PC-3 (cell line): ENCODE data around the gene TTC8. TPM values are rescaled to one million over a fixed set of nuclear protein-coding genes. Genes with fewer than 3 reads are reported as not detected.

ENCODE experiments used
- ATAC-seq: fragments of 200-7000 bp; cut with Tn5 transposase; 2 replicates; pipeline ENCODE4 v1.9.1; 2020; ENCODE audit warnings: mild to moderate bottlenecking, moderate library complexity
- BruUV-seq: library from RNA; stranded (reverse); fragments of 400-500 nt; replicated peaks from 2 replicates; lab custom pipeline; 2021; lab: Mats Ljungman, UMichigan
- CTCF ChIA-PET: fragments of 300-600 bp; sonication (Branson Sonifier 250); formaldehyde crosslinking; loops from one replicate; lab custom pipeline; 2022; ENCODE audit warnings: antibody characterized with exemption; lab: Charles Lee
- POLR2A ChIA-PET: fragments of 300-600 bp; sonication (Branson Sonifier 250); formaldehyde crosslinking; loops from one replicate; lab custom pipeline; 2022; ENCODE audit warnings: antibody characterized with exemption; ENCODE audit not compliant: unreplicated experiment; lab: Charles Lee
- DNase-seq: peaks from one replicate; pipeline ENCODE4 v3.0.0-alpha.2; 2015
- H2AFZ ChIP-seq: fragments of 300-600 bp; sonication (generic); 2 replicates; pipeline ENCODE4 v1.6.0; 2016; ENCODE audit warnings: antibody characterized with exemption, low read length
- H3F3A ChIP-seq: fragments of 300-600 bp; sonication (generic); one replicate; pipeline ENCODE4 v1.6.0; 2017; ENCODE audit warnings: antibody characterized with exemption, low read length, control low read depth, mild to moderate bottlenecking; ENCODE audit not compliant: unreplicated experiment
- H3K27ac ChIP-seq: fragments of 300-600 bp; sonication (generic); 2 replicates; pipeline ENCODE4 v1.5.1; 2016; ENCODE audit warnings: mild to moderate bottlenecking, low read length
- H3K27me3 ChIP-seq: fragments of 300-600 bp; sonication (generic); 2 replicates; pipeline ENCODE4 v1.6.1; 2016; ENCODE audit warnings: low read length, mixed read lengths
- H3K36me3 ChIP-seq: fragments of 300-600 bp; sonication (generic); 2 replicates; pipeline ENCODE4 v1.6.1; 2016; ENCODE audit warnings: low read depth, mixed run types, low read length, mixed read lengths
- H3K4me1 ChIP-seq: fragments of 300-600 bp; sonication (generic); 2 replicates; pipeline ENCODE4 v1.5.1; 2016; ENCODE audit warnings: low read length; ENCODE audit not compliant: insufficient read depth
- H3K4me2 ChIP-seq: fragments of 300-600 bp; sonication (generic); 2 replicates; pipeline ENCODE4 v1.6.0; 2016; ENCODE audit warnings: low read length
- H3K4me3 ChIP-seq: fragments of 300-600 bp; sonication (generic); 2 replicates; pipeline ENCODE4 v1.5.1; 2016; ENCODE audit warnings: mild to moderate bottlenecking, low read length, mixed read lengths
- H3K79me2 ChIP-seq: fragments of 300-600 bp; sonication (generic); 2 replicates; pipeline ENCODE4 v1.6.1; 2017; ENCODE audit warnings: low read length, mixed read lengths
- H3K9ac ChIP-seq: fragments of 300-600 bp; sonication (generic); 2 replicates; pipeline ENCODE4 v1.6.0; 2016; ENCODE audit warnings: mild to moderate bottlenecking, low read length
- H3K9me2 ChIP-seq: fragments of 300-600 bp; sonication (generic); replicated peaks from 2 replicates; pipeline ENCODE4 v1.6.1; 2016; ENCODE audit warnings: mixed run types, low read length, mixed read lengths
- H3K9me3 ChIP-seq: fragments of 300-600 bp; sonication (generic); 2 replicates; pipeline ENCODE4 v1.6.1; 2016; ENCODE audit warnings: low read length, mixed read lengths
- H4K20me1 ChIP-seq: fragments of 300-600 bp; sonication (generic); 2 replicates; pipeline ENCODE4 v1.6.1; 2016; ENCODE audit warnings: low read length, mixed read lengths
- EZH2 ChIP-seq: fragments of 300-600 bp; sonication (generic); IDR thresholded peaks from one replicate; pipeline ENCODE4 v1.6.1; 2017; ENCODE audit warnings: antibody characterized with exemption, mild to moderate bottlenecking, low read length; ENCODE audit not compliant: unreplicated experiment
- EZH2phosphoT487 ChIP-seq: fragments of 300-600 bp; sonication (generic); IDR thresholded peaks from 2 replicates; pipeline ENCODE4 v1.6.1; 2018; ENCODE audit warnings: mild to moderate bottlenecking, antibody characterized with exemption, low read length, borderline replicate concordance
- intact Hi-C: fragments of 100-400 bp; cut with micrococcal nuclease; formaldehyde crosslinking; loops from 2 replicates; pipeline ENCODE4 v1.9.0; 2023
- total RNA-seq: library from RNA; depleted of rRNA; stranded (reverse); fragments of >200 nt; gene quantifications from 2 replicates; pipeline ENCODE4 v1.2.3, GENCODE V29; 2014
- TF ChIP-seq, protein P1 (sequence below): fragments of 300-600 bp; sonication (generic); conservative IDR thresholded peaks from 2 replicates; pipeline ENCODE4 v1.5.1; 2017; ENCODE audit warnings: antibody characterized with exemption, low read depth, mild to moderate bottlenecking, low read length

The TTC8 gene
- total RNA-seq, 1 experiment from 2014 or later: 24.8 TPM

DNA sequence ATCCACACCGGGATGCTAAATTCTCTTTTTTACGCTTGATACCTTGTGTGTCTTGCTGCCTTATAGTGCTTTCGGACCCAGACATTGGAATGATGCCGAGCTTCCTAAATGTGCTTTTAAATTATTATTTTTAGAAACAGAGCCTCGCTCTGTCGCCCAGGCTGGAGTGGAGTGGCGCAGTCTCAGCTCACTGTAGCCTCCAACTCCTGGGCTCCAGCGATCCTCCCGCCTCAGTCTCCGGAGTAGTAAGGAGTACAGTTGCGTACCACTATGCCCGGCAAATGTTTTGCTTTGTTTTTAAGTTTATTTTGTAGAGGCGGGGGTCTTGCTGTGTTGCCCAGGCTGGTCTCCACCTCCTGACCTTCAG, 31.2 kb upstream of the TTC8 start:
- BruUV-seq: TSS peak; percentile 70
- Histone ChIP-seq H3K9me2 (no peaks in the 10 kb centered on the region), H3K27ac (no peak overlapping the region), H3F3A (no peaks in the 10 kb centered on the region), H3K9me3 (no peaks in the 10 kb centered on the region), H3K4me3 (peak overlapping the region; percentile 86), H3K79me2 (no peaks in the 10 kb centered on the region), H3K9ac (peak overlapping the region; percentile 40), H3K27me3 (0 out of 2 replicates have a peak, but pooled peaks cover 4% of the 10 kb centered on the region), H2AFZ (peak overlapping the region; percentile 91), H3K4me1 (peaks cover 8% of the 10 kb centered on the region; the same call in 1 of the 2 replicates), H3K4me2 (peak overlapping the region; percentile 89), H3K36me3 (no peaks in the 10 kb centered on the region), H4K20me1 (no peaks in the 10 kb centered on the region)
- POLR2A ChIA-PET: no interaction called here
- ATAC-seq: no peak
- TF ChIP-seq EZH2phosphoT487 (no peak), EZH2 (no peak)
- TF ChIP-seq, protein P1, sequence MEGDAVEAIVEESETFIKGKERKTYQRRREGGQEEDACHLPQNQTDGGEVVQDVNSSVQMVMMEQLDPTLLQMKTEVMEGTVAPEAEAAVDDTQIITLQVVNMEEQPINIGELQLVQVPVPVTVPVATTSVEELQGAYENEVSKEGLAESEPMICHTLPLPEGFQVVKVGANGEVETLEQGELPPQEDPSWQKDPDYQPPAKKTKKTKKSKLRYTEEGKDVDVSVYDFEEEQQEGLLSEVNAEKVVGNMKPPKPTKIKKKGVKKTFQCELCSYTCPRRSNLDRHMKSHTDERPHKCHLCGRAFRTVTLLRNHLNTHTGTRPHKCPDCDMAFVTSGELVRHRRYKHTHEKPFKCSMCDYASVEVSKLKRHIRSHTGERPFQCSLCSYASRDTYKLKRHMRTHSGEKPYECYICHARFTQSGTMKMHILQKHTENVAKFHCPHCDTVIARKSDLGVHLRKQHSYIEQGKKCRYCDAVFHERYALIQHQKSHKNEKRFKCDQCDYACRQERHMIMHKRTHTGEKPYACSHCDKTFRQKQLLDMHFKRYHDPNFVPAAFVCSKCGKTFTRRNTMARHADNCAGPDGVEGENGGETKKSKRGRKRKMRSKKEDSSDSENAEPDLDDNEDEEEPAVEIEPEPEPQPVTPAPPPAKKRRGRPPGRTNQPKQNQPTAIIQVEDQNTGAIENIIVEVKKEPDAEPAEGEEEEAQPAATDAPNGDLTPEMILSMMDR: no peak
- CTCF ChIA-PET: interaction anchor here (0.6 to 1.6 kb wide), 2 partner anchors 126 to 181 kb away, joined by 4 to 7 read pairs; no protein-coding TSS in a partner anchor
- no peak for DNase-seq
- intact Hi-C loops: loop anchor here (5.0 kb wide), 1 partner anchor 74 kb away; no protein-coding TSS in a partner anchor

DNA sequence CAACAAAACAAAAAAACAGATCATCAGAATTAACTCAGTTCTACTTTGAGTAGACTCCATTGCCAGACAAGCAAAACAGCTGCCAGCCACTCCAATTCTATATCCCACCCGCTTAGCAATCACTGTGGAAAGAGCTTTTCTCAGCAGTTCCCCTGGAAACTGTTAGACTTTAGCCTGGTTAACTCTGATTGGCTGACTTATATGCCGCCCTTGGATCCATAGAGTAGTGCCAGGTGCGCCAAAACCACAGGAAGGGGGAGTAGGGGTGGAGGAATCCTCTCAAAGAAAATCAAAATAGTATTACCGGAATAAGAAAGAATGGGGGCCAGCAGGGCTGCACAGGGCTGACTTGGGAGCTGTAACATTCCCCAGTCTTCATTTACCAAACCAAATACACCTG, 26.3 kb upstream of the TTC8 start:
- H3K4me1 ChIP-seq: peaks cover 4% of the 10 kb centered on the region; the same call in 1 of the 2 replicates
- H3K79me2 ChIP-seq: no peaks in the 10 kb centered on the region
- TF ChIP-seq, protein P1: no peak
- no peak for TF ChIP-seq EZH2
- TF ChIP-seq EZH2phosphoT487: no peak
- DNase-seq (no peak), ATAC-seq (no peak)
- H3K9ac ChIP-seq: no peak overlapping the region
- POLR2A ChIA-PET: no interaction called here
- no peak overlapping the region for H3K27ac ChIP-seq
- BruUV-seq: no TSS peak
- H4K20me1 ChIP-seq: no peaks in the 10 kb centered on the region
- CTCF ChIA-PET: no interaction called here
- no peak overlapping the region for H3K4me3 ChIP-seq
- H3K27me3 ChIP-seq: no peaks in the 10 kb centered on the region
- no peaks in the 10 kb centered on the region for H3K9me3 ChIP-seq
- intact Hi-C loops: no loop called here
- H2AFZ ChIP-seq: no peak overlapping the region
- H3K9me2 ChIP-seq: no peaks in the 10 kb centered on the region
- H3K4me2 ChIP-seq: no peak overlapping the region
- no peaks in the 10 kb centered on the region for H3K36me3 ChIP-seq
- H3F3A ChIP-seq: no peaks in the 10 kb centered on the region

DNA sequence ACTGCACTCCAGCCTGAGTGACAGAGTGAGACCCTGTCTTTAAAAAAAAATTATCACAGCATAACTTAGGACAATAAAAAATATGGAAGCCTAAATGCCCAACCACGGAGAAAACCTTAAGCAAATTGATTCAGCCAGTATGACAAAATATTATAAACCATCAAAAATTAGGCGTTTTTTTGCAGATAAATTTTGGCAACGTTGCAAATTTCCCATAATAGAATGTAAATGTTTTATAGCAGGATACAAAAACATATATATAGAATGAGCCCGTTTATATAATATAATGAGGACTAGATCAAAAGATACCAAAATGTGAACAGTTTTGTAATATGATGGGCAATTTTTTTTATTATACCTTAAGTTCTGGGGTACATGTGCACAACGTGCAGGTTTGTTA, 24.9 kb upstream of the TTC8 start:
- H2AFZ ChIP-seq: no peak overlapping the region
- H3K27ac ChIP-seq: no peak overlapping the region
- no peaks in the 10 kb centered on the region for H3K79me2 ChIP-seq
- ATAC-seq: no peak
- no peaks in the 10 kb centered on the region for H4K20me1 ChIP-seq
- ChIA-PET POLR2A (no interaction called here), CTCF (no interaction called here)
- H3K4me1 ChIP-seq: no peaks in the 10 kb centered on the region
- no peaks in the 10 kb centered on the region for H3F3A ChIP-seq
- no peak overlapping the region for H3K4me2 ChIP-seq
- H3K36me3 ChIP-seq: no peaks in the 10 kb centered on the region
- no peak overlapping the region for H3K9ac ChIP-seq
- no peak for DNase-seq
- TF ChIP-seq EZH2phosphoT487 (no peak), EZH2 (no peak)
- TF ChIP-seq, protein P1: no peak
- H3K9me3 ChIP-seq: no peaks in the 10 kb centered on the region
- BruUV-seq: no TSS peak
- H3K27me3 ChIP-seq: no peaks in the 10 kb centered on the region
- intact Hi-C loops: no loop called here
- H3K9me2 ChIP-seq: no peaks in the 10 kb centered on the region
- H3K4me3 ChIP-seq: no peak overlapping the region
